Astrocyte of the hippocampus (primary cell): ENCODE results near the gene EXOC1.

Experiments
- DNase-seq: peaks from one replicate; pipeline ENCODE4 v3.0.0; 2011; ENCODE audit warnings: low read depth, low spot score

The EXOC1 gene

DNA sequence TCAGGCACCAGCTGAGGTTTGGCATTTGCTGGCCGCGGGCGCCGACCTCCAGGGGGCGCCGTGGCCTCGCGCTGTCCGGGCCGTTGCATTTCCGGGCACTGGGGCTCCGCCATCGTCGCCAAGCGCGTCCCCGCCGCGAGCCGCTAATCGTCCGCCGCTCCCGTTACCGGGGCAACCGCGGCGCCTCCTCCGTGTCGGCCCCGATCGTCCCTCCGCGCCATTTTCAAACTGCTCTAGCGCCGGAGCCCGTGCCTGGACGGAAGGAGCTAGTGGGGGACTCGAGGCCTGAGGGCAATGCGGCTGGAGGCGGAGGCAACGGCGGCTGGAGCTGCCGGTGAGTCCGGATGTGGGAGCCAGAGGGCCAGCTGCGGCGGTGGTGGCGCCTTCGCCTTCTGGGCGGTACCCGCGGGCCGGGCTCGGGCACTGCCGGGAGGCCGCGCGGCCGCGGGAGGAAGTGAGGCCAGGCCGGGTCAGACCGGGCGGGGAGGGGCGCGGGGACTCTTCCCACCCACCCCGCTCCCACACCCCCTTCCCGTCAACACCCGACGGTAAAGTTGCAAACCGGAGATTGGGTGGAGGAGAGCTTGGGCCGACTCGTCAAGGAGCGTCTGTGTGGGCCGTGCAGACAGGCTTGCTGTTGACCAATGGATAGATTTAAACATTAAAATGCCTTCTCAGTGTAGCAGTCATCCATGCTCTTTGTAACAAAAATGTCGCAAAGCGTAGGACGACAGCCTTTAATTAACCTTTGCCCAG is 95.5 kb downstream of the EXOC1 start, which contains the start of gene CEP135:
Gene CEP135, plus strand, starts transcription at position 220 of the 756 bp plus-strand sequence. CDS start 3,186 bp downstream, outside the sequence.
- peak; percentile 99 for DNase-seq

DNA sequence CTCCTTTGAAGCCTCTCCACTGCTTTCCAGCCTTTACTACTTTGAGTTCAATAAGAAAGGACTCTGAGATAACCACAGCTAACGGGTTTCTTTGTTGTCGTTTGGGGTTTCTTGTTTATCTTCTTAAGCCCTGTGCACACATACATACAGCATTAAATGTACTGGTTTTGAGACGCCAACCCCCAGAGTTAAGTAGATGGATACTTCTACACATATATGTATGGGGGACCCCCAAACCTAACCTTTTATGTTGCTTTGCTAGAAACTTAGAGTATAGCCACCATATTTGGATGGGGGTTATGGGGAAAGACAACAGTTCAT is 96.0 kb downstream of the EXOC1 start:
- no peak for DNase-seq

DNA sequence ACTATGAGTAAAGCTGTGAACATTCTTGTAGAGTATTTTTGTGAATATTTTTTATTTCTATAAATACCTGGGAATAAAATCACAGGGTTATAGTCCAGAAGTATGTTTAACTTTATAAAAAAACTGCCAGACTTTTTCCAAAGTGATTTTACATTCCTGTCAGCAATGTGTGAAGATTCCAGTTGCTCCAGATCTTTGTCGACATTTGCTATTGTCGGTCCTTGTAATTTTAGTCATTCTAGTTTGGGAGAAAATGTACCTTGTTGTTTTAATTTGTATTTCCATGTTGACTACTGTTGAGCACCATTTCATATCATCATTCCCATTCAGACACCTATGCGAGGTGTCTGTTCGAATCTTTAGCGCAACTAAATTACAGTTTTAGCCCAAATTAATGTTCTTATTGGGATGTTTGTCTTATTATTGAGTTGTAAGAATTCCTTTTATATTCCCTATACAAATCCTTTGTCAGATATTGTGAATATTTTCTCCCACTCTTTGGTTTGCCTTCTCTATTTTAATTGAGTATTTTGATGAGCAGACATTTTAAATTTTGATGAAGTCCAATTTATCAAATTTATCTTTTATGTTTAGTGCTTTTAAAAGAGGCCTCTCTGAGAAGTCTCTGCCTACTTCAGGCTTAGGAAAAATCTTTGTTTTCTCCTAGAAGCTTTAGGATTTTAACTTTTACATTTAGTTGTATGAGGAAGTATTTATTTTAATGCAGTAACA is 97.9 kb downstream of the EXOC1 start:
- DNase-seq: no peak
